Measurements from ENCODE around the gene MFSD6. TPM values are rescaled to one million over a fixed set of nuclear protein-coding genes. Genes with fewer than 3 reads are reported as not detected.

The MFSD6 gene
- total RNA-seq, 1 experiment from 2014 or later, result 0.53 TPM

- H3K27me3 ChIP-seq, result no peaks in the 10 kb centered on the region
- DNase-seq, result no peak
- H3K9me3 ChIP-seq, result no peaks in the 10 kb centered on the region
- H3K4me3 ChIP-seq, result no peak overlapping the region
- no peaks in the 10 kb centered on the region; the same call in 1 of the 2 replicates for H3K36me3 ChIP-seq
Observed at GRCh38 chr2:190519975-190520767, 112.0 kb downstream of the MFSD6 start.

- DNase-seq, result no peak
- Histone ChIP-seq H3K9me3 (no peaks in the 10 kb centered on the region), H3K36me3 (no peaks in the 10 kb centered on the region; the same call in 1 of the 2 replicates), H3K27me3 (no peaks in the 10 kb centered on the region), H3K4me3 (no peak overlapping the region)
Observed at GRCh38 chr2:190524928-190525327, 116.8 kb downstream of the MFSD6 start.

- no peaks in the 10 kb centered on the region for H3K27me3 ChIP-seq
- H3K9me3 ChIP-seq, result no peaks in the 10 kb centered on the region
- H3K4me3 ChIP-seq, result no peak overlapping the region
- no peaks in the 10 kb centered on the region; the same call in 1 of the 2 replicates for H3K36me3 ChIP-seq
- DNase-seq, result no peak
Observed at GRCh38 chr2:190526105-190526750, 118.1 kb downstream of the MFSD6 start.

- Histone ChIP-seq H3K27me3 (no peaks in the 10 kb centered on the region), H3K4me3 (no peak overlapping the region), H3K9me3 (no peaks in the 10 kb centered on the region), H3K36me3 (no peaks in the 10 kb centered on the region; the same call in 1 of the 2 replicates)
- no peak for DNase-seq
Observed at GRCh38 chr2:190527214-190527613, 119.1 kb downstream of the MFSD6 start.

GRCh38 chr2:190527918-190528317, 119.8 kb downstream of the MFSD6 start:
- DNase-seq, result no peak

GRCh38 chr2:190528521-190529001, 120.4 kb downstream of the MFSD6 start:
- H3K36me3 ChIP-seq, result no peaks in the 10 kb centered on the region; the same call in 1 of the 2 replicates
- no peak overlapping the region for H3K4me3 ChIP-seq
- H3K27me3 ChIP-seq, result no peaks in the 10 kb centered on the region
- DNase-seq, result no peak
- H3K9me3 ChIP-seq, result no peaks in the 10 kb centered on the region

More at GRCh38 chr2:190527918-190528317, 119.8 kb downstream of the MFSD6 start:
- no peak overlapping the region for H3K4me3 ChIP-seq
- no peaks in the 10 kb centered on the region; the same call in 1 of the 2 replicates for H3K36me3 ChIP-seq
- H3K27me3 ChIP-seq, result no peaks in the 10 kb centered on the region
- no peaks in the 10 kb centered on the region for H3K9me3 ChIP-seq

GRCh38 chr2:190529486-190530247, 121.5 kb downstream of the MFSD6 start:
- Histone ChIP-seq H3K36me3 (no peaks in the 10 kb centered on the region; the same call in 1 of the 2 replicates), H3K27me3 (no peaks in the 10 kb centered on the region), H3K9me3 (no peaks in the 10 kb centered on the region), H3K4me3 (no peak overlapping the region)
- DNase-seq, result no peak

GRCh38 chr2:190530248-190530900, 122.2 kb downstream of the MFSD6 start:
- Histone ChIP-seq H3K4me3 (no peak overlapping the region), H3K36me3 (no peaks in the 10 kb centered on the region)
- no peak for DNase-seq

GRCh38 chr2:190532581-190532980, 124.4 kb downstream of the MFSD6 start:
- Histone ChIP-seq H3K9me3 (peaks cover 4% of the 10 kb centered on the region), H3K4me3 (no peak overlapping the region), H3K27me3 (no peaks in the 10 kb centered on the region), H3K36me3 (peaks cover 6% of the 10 kb centered on the region)
- no peak for DNase-seq

More at GRCh38 chr2:190530248-190530900, 122.2 kb downstream of the MFSD6 start:
- Histone ChIP-seq H3K9me3 (no peaks in the 10 kb centered on the region), H3K27me3 (no peaks in the 10 kb centered on the region)

GRCh38 chr2:190533175-190533967, 125.2 kb downstream of the MFSD6 start:
- peak overlapping the region; percentile 80 for H3K4me3 ChIP-seq
- H3K9me3 ChIP-seq, result peaks cover 6% of the 10 kb centered on the region
- no peaks in the 10 kb centered on the region for H3K27me3 ChIP-seq
- H3K36me3 ChIP-seq, result peaks cover 6% of the 10 kb centered on the region
- DNase-seq, result peak; percentile 9

- peak overlapping the region; percentile 80 for H3K4me3 ChIP-seq
- peaks cover 6% of the 10 kb centered on the region for H3K36me3 ChIP-seq
- H3K27me3 ChIP-seq, result no peaks in the 10 kb centered on the region
- DNase-seq, result no peak
- peaks cover 11% of the 10 kb centered on the region for H3K9me3 ChIP-seq
Observed at GRCh38 chr2:190533968-190534309, 125.8 kb downstream of the MFSD6 start.

GRCh38 chr2:190534310-190535120, 126.4 kb downstream of the MFSD6 start, which contains the start of gene NEMP2:
TSS of gene NEMP2 (minus strand) at chr2:190534722. CDS start at chr2:190534655, 67 bp downstream.
- Histone ChIP-seq H3K9me3 (peaks cover 17% of the 10 kb centered on the region), H3K36me3 (peaks cover 6% of the 10 kb centered on the region), H3K4me3 (peak within 1 kb of the TSS; percentile 80), H3K27me3 (no peaks in the 10 kb centered on the region)
- DNase-seq, result peak; percentile 89

GRCh38 chr2:190535121-190535439, 126.9 kb downstream of the MFSD6 start:
- H3K36me3 ChIP-seq, result peaks cover 6% of the 10 kb centered on the region
- DNase-seq, result no peak

GRCh38 chr2:190535586-190535985, 127.4 kb downstream of the MFSD6 start:
- H3K36me3 ChIP-seq, result peaks cover 6% of the 10 kb centered on the region
- no peaks in the 10 kb centered on the region for H3K27me3 ChIP-seq
- no peak for DNase-seq
- H3K9me3 ChIP-seq, result peaks cover 27% of the 10 kb centered on the region
- peak overlapping the region; percentile 80 for H3K4me3 ChIP-seq

More at GRCh38 chr2:190535121-190535439, 126.9 kb downstream of the MFSD6 start:
- Histone ChIP-seq H3K9me3 (peaks cover 22% of the 10 kb centered on the region), H3K4me3 (peak overlapping the region; percentile 80), H3K27me3 (no peaks in the 10 kb centered on the region)

- H3K9me3 ChIP-seq, result peaks cover 34% of the 10 kb centered on the region
- peaks cover 6% of the 10 kb centered on the region for H3K36me3 ChIP-seq
- no peaks in the 10 kb centered on the region for H3K27me3 ChIP-seq
- no peak overlapping the region for H3K4me3 ChIP-seq
- DNase-seq, result no peak
Observed at GRCh38 chr2:190537765-190538164, 129.6 kb downstream of the MFSD6 start.

Measured in MG63 (cell line).